NCI-H446 treated with DMSO at 0.1 percent for 48 hours (cell line): ENCODE results near the gene RPL35.

ENCODE experiments used
- DNase-seq: peaks from one replicate; lab custom pipeline; 2025; lab: John Stamatoyannopoulos, UW

RPL35 gene

GRCh38 chr9:124818431-124819281 is 43.1 kb downstream of the RPL35 start:
- DNase-seq = no peak

DNA sequence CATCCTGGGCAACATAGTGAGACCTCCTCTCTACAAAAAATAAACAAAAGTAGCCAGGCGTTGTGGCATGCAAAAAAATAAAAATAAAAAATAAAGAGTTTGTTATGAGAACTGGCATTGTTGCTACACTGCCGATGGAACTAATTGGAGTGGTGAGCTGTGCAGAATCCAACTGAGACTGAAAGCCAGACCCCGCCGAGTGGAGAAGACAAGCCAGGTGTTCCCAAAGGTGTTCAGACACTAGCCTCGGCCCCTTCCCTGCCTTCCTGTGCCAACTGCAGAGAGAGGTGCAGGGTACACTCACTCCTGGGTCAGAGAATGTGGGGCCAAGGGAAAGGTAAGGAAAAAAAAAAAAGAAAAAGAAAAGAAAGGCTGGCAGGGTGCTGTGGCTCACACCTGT is 46.2 kb downstream of the RPL35 start:
- DNase-seq = no peak

GRCh38 chr9:124814164-124814535 is 47.6 kb downstream of the RPL35 start:
- DNase-seq = no peak

DNA sequence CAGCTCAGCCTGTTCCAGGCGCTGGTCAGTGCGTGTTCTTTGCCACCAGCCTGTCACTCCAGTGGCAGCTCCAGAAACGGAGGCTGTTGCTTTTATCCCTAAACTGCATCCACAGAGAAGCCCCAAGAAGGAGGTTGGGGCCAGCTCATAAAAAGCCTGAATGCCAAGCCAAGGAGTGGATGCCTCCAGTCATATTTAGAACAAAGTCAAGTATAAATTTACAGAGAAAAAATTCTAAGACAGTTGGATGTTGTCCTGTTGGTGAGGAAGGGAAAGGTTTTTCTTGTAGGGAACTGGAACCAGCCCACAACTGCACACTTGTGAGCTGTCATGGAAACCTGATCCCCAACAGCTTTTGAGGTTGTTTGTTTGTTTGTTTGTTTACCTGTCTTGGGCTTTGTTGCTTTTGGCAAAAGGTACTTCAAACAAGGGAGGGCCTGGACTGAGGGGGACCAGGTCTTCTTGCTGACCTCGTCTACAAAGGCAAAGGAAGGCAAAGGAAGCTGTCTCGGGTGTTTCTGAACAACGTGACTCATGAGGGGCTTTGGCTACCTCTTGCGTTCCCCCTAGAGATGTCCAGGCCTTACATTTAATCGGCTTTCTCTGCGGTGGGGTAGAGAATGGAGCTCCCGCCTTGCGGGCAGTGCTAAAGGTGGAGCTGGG is 48.1 kb downstream of the RPL35 start:
- no peak for DNase-seq

DNA sequence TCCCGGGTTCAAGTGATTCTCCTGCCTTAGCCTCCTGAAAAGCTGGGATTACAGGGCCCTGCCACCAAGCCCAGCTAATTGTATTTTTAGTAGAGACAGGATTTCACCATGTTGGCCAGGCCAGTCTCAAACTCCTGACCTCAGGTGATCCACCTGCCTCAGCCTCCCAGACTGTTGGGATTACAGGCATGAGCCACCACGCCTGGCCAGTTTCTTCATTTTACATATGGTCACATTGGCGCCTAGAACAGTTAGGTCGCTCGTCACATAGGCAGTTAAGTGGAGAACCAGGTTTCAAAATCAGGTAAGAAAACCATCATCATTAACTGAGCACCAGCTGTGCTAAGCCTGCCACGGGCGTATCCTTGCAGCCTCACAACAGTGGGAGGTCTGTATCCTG is 48.7 kb downstream of the RPL35 start:
- no peak for DNase-seq

DNA sequence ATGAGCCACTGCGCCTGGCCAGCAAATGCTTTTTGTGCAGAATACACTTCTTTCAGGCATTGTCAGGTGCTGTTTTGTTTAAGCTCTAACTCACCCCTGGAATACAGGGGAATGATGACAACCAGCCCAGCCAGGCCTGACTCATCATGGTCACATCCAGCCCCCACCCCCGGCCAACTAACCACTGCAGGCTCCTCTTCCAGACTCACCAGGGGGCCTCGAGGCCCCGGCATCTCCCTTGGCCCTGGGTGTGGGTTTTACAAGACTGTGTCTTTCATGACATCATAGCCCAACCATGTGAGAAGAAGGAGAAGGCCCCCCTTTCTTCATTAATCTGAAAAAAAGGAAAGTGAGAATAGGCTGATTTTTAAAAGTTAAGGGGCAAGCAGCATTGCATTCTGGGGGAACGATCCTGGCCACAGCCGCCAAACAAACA is 49.3 kb downstream of the RPL35 start:
- DNase-seq = no peak

- no peak for DNase-seq
Observed at GRCh38 chr9:124810663-124811355, 50.9 kb downstream of the RPL35 start.

- no peak for DNase-seq
Observed at GRCh38 chr9:124809741-124810500, 51.8 kb downstream of the RPL35 start.

GRCh38 chr9:124809211-124809610 is 52.5 kb downstream of the RPL35 start:
- no peak for DNase-seq

- DNase-seq = no peak
Observed at GRCh38 chr9:124808246-124808956, 53.4 kb downstream of the RPL35 start.
